ENCODE data around the gene RHOC.

The RHOC gene

GRCh38 chr1:112678605-112679004 is 28.3 kb downstream of the RHOC start:
- no peak for DNase-seq (ENCODE audit: low spot score)

- no peak for DNase-seq (ENCODE audit: low spot score)
Observed at GRCh38 chr1:112677501-112677900, 29.4 kb downstream of the RHOC start.

GRCh38 chr1:112676543-112676942 is 30.4 kb downstream of the RHOC start:
- no peak for DNase-seq (ENCODE audit: low spot score)

GRCh38 chr1:112675728-112676381 is 31.1 kb downstream of the RHOC start:
- DNase-seq (ENCODE audit: low spot score): no peak

- DNase-seq (ENCODE audit: low spot score): no peak
Observed at GRCh38 chr1:112674986-112675727, 31.8 kb downstream of the RHOC start.

GRCh38 chr1:112674440-112674985 is 32.4 kb downstream of the RHOC start, which contains the start of gene MOV10:
MOV10 (plus strand) TSS chr1:112674659; CDS start chr1:112674913, 254 bp downstream.
- DNase-seq (ENCODE audit: low spot score): peak; percentile 45

- DNase-seq (ENCODE audit: low spot score): no peak
Observed at GRCh38 chr1:112673592-112674439, 33.1 kb downstream of the RHOC start.

GRCh38 chr1:112672842-112673241 is 34.1 kb downstream of the RHOC start:
- DNase-seq (ENCODE audit: low spot score): no peak

- DNase-seq (ENCODE audit: low spot score): no peak
Observed at GRCh38 chr1:112672009-112672408, 34.9 kb downstream of the RHOC start.

GRCh38 chr1:112666946-112667345 is 40.0 kb downstream of the RHOC start:
- DNase-seq (ENCODE audit: low spot score): no peak

- no peak for DNase-seq (ENCODE audit: low spot score)
Observed at GRCh38 chr1:112665857-112666256, 41.1 kb downstream of the RHOC start.

GRCh38 chr1:112651205-112651604 is 55.7 kb downstream of the RHOC start:
- no peak for DNase-seq (ENCODE audit: low spot score)

Data from hematopoietic multipotent progenitor cell treated with erythropoietin and hydrocortisone succinate and interleukin-3 and kit ligand, for 17 days (in vitro differentiated cells).